Prostate gland (tissue), 2 donors: Measurements from ENCODE around the gene GRK4. TPM values are rescaled to one million over a fixed set of nuclear protein-coding genes. Genes with fewer than 3 reads are reported as not detected.

Experiments used
- DNase-seq: peaks from one replicate; pipeline ENCODE4 v3.0.0-alpha.2; 2019; ENCODE audit warnings: low spot score
- H3K27ac ChIP-seq, 2 donors: fragments of 200-600 bp; sonication (generic); 2 replicates each; pipeline ENCODE4 v1.5.1; 2017 to 2019
- H3K27me3 ChIP-seq: fragments of 200-600 bp; sonication (generic); replicated peaks from 2 replicates; pipeline ENCODE4 v1.5.1; 2019; ENCODE audit not compliant: insufficient read depth
- H3K36me3 ChIP-seq, 2 donors: fragments of 200-600 bp; sonication (generic); 1 replicate in 1 of 2; 2 replicates in 1 of 2; pipeline versions ENCODE4 v1.5.1 to v1.8.1; 2017 to 2019
- H3K4me1 ChIP-seq: fragments of 200-600 bp; sonication (generic); replicated peaks from 2 replicates; pipeline ENCODE4 v1.5.1; 2019
- H3K4me3 ChIP-seq, 2 donors: fragments of 200-600 bp; sonication (generic); 2 replicates each; pipeline ENCODE4 v1.5.1; 2017 to 2019
- H3K9me3 ChIP-seq: fragments of 200-600 bp; sonication (generic); 2 replicates; pipeline ENCODE4 v1.5.1; 2017
- POLR2A ChIP-seq: fragments of 450-650 bp; IDR thresholded peaks from one replicate; pipeline ENCODE4 v1.6.1; 2016; ENCODE audit warnings: antibody characterized with exemption, mild to moderate bottlenecking
- POLR2AphosphoS5 ChIP-seq: sonication (generic); formaldehyde crosslinking; IDR thresholded peaks from one replicate; pipeline ENCODE4 v1.6.1; 2017; ENCODE audit warnings: antibody characterized with exemption
- WGBS: methylation state at CpG from one replicate; pipeline ENCODE4 v1.1.5; 2018; 5-methylcytosine and 5-hydroxymethylcytosine counted together
- intact Hi-C: fragments of 100-400 bp; cut with DNase I; formaldehyde crosslinking; loops from one replicate; pipeline ENCODE4 v1.14.2; 2022
- total RNA-seq, 2 donors: library from RNA; depleted of rRNA; stranded (reverse); fragments of >200 nt; gene quantifications; one replicate each; pipeline ENCODE4 v1.1.0, GENCODE V29; 2016
- TF ChIP-seq, protein P1 (sequence below), 4 experiments: fragments of 200-600 bp in 2 of 4; fragments of 450-650 bp in 2 of 4; sonication (generic) in 2 of 4; IDR thresholded peaks; 1 replicate in 3 of 4; 2 replicates in 1 of 4; pipeline ENCODE4 v1.5.1; 2016 to 2019; ENCODE audit warnings: antibody characterized with exemption in 4 of 4, mild to moderate bottlenecking in 2 of 4, moderate library complexity in 2 of 4

GRK4 gene
- total RNA-seq, 2 donors from 2014 or later: 3.4 to 18.9 TPM

DNA sequence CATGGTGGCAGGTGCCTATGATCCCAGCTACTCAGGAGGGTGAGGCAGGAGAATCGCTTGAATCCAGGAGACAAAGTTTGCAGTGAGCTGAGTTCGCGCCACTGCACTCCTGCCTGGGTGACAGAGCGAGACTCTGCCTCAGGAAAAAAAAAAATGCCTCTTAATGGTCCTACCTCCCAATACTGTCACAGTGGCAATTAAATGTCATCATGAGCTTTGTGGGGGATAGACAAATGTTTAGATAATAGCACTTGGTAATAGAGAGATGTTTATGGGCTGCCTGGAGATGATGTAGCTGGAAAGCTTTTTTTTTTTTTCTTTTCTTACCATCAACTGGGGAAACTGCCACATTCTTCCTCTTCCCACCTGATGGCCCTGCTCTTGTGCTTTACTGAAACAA, 33.0 kb downstream of the GRK4 start:
- H3K4me3 ChIP-seq: no peak overlapping the region
- H3K27me3 ChIP-seq: no peaks in the 10 kb centered on the region
- DNase-seq: no peak
- H3K27ac ChIP-seq: no peak overlapping the region
- TF ChIP-seq POLR2A: no peak
- TF ChIP-seq, protein P1, sequence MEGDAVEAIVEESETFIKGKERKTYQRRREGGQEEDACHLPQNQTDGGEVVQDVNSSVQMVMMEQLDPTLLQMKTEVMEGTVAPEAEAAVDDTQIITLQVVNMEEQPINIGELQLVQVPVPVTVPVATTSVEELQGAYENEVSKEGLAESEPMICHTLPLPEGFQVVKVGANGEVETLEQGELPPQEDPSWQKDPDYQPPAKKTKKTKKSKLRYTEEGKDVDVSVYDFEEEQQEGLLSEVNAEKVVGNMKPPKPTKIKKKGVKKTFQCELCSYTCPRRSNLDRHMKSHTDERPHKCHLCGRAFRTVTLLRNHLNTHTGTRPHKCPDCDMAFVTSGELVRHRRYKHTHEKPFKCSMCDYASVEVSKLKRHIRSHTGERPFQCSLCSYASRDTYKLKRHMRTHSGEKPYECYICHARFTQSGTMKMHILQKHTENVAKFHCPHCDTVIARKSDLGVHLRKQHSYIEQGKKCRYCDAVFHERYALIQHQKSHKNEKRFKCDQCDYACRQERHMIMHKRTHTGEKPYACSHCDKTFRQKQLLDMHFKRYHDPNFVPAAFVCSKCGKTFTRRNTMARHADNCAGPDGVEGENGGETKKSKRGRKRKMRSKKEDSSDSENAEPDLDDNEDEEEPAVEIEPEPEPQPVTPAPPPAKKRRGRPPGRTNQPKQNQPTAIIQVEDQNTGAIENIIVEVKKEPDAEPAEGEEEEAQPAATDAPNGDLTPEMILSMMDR (IDR thresholded peaks at IDR 0.05): no peak
- no peak for TF ChIP-seq POLR2AphosphoS5
- H3K36me3 ChIP-seq: no peaks in the 10 kb centered on the region
- no peaks in the 10 kb centered on the region for H3K9me3 ChIP-seq
- H3K4me1 ChIP-seq: no peaks in the 10 kb centered on the region
- 82% methylated on average over 4 of the region's 4 CpGs for WGBS
- intact Hi-C loops: no loop called here

- TF ChIP-seq POLR2A: no peak
- TF ChIP-seq, protein P1 (IDR thresholded peaks at IDR 0.05): no peak
- Histone ChIP-seq H3K27me3 (no peaks in the 10 kb centered on the region), H3K9me3 (no peaks in the 10 kb centered on the region), H3K27ac (no peak overlapping the region), H3K36me3 (no peaks in the 10 kb centered on the region), H3K4me3 (no peak overlapping the region), H3K4me1 (no peaks in the 10 kb centered on the region)
- DNase-seq: no peak
- 93% methylated on average over 2 of the region's 2 CpGs for WGBS
- intact Hi-C loops: no loop called here
Measured at GRCh38 chr4:3007724-3008123, 44.4 kb downstream of the GRK4 start.

DNA sequence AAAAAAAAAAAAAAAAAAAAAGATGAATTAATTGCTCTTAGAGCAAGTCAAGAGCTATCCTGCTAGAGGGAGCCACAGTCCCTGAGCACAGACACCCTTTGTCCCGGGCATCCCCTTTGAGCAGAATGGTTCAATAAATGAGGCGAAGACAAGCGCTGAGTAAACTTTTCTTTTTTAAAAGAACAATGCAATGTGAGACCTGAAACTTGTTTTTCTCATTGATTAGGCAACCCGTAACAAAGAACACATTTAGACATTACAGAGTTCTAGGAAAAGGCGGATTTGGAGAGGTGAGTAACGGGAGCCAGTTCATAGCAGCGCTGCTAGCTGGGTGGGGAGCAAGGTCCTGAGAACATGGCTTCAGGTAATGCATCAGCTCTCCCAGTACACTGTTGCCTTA, 46.1 kb downstream of the GRK4 start:
- TF ChIP-seq POLR2A: no peak
- TF ChIP-seq POLR2AphosphoS5: no peak
- TF ChIP-seq, protein P1 (IDR thresholded peaks at IDR 0.05): no peak
- Histone ChIP-seq H3K4me1 (no peaks in the 10 kb centered on the region), H3K27ac (no peak overlapping the region), H3K9me3 (no peaks in the 10 kb centered on the region), H3K36me3 (no peaks in the 10 kb centered on the region), H3K27me3 (no peaks in the 10 kb centered on the region), H3K4me3 (no peak overlapping the region)
- no peak for DNase-seq
- 50% methylated on average over 7 of the region's 7 CpGs for WGBS
- intact Hi-C loops: no loop called here

DNA sequence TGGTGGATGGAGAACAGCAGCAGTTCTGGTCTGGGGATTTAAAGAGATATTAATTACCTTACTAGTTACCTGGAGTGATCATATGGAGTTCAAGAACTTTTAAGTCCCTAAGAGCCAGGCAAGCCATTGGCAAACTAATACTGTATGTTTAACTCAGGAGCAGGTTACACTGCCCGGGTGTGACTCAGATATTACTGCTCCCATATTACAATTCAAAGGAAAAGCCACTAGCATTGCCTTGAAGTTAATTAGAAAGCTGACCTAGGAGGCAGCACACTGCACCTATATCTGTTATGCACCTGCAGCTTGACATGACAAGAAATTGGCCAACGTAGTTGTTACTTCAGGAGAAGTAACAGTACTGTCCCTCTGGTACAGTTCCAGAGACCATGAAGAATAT, 47.2 kb downstream of the GRK4 start:
- H3K27me3 ChIP-seq: no peaks in the 10 kb centered on the region
- TF ChIP-seq, protein P1 (IDR thresholded peaks at IDR 0.05): no peak
- no peak for TF ChIP-seq POLR2A
- TF ChIP-seq POLR2AphosphoS5: no peak
- intact Hi-C loops: no loop called here
- no peaks in the 10 kb centered on the region for H3K4me1 ChIP-seq
- no peak overlapping the region for H3K4me3 ChIP-seq
- no peak for DNase-seq
- WGBS: 76% methylated on average over 2 of the region's 2 CpGs
- no peak overlapping the region for H3K27ac ChIP-seq
- H3K9me3 ChIP-seq: no peaks in the 10 kb centered on the region
- H3K36me3 ChIP-seq: no peaks in the 10 kb centered on the region

DNA sequence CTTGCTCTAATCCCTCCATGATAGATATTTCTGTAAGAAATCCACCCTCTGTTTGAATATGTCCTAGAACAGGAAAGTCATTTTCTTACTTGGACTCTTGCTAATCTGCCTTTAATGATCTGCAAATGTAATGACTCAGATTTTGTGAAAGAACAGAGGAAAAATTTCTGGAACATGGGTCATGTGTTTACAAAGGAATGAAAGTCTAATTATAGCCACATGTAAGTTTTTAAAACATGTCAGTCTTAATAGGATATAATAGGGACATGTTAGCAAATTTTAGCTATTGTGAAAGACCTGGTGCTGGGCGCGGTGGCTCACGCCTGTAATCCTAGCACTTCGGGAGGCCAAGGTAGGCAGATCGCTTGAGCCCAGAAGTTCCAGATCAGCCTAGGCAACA, 47.6 kb downstream of the GRK4 start:
- Histone ChIP-seq H3K27me3 (no peaks in the 10 kb centered on the region), H3K36me3 (no peaks in the 10 kb centered on the region), H3K27ac (no peak overlapping the region), H3K9me3 (no peaks in the 10 kb centered on the region), H3K4me1 (no peaks in the 10 kb centered on the region), H3K4me3 (no peak overlapping the region)
- TF ChIP-seq, protein P1 (IDR thresholded peaks at IDR 0.05): no peak
- TF ChIP-seq POLR2A: no peak
- TF ChIP-seq POLR2AphosphoS5: no peak
- 88% methylated on average over 5 of the region's 5 CpGs for WGBS
- no peak for DNase-seq
- intact Hi-C loops: no loop called here
